Activated B cell treated with CpG ODN at 0.5 μM for 24 hours (primary cell): ENCODE results near the gene PASK. TPM values are rescaled to one million over a fixed set of nuclear protein-coding genes. Genes with fewer than 3 reads are reported as not detected.

Experiments
- ATAC-seq: fragments of 200-7000 bp; cut with Tn5 transposase; one replicate; pipeline ENCODE4 v1.10.0; 2021; ENCODE audit warnings: low read depth, mild to moderate bottlenecking, moderate library complexity
- CTCF ChIA-PET: fragments of 350-600 bp; sonication (Branson Sonifier 250); formaldehyde crosslinking; loops from one replicate; lab custom pipeline; 2021; ENCODE audit warnings: antibody characterized with exemption; lab: Charles Lee
- POLR2A ChIA-PET: fragments of 350-600 bp; sonication (Branson Sonifier 250); formaldehyde crosslinking; loops from one replicate; lab custom pipeline; 2021; ENCODE audit warnings: antibody characterized with exemption; lab: Charles Lee
- DNase-seq: peaks from one replicate; pipeline ENCODE4 v3.0.0; 2022
- H3K27ac Mint-ChIP-seq: one replicate; pipeline ENCODE4 v1.8.0; 2020; ENCODE audit warnings: mixed read lengths
- H3K27me3 Mint-ChIP-seq: one replicate; pipeline ENCODE4 v1.8.0; 2021; ENCODE audit warnings: mixed read lengths
- H3K36me3 Mint-ChIP-seq: one replicate; pipeline ENCODE4 v1.8.0; 2021; ENCODE audit warnings: low read depth, mixed read lengths
- H3K4me1 Mint-ChIP-seq: one replicate; pipeline ENCODE4 v1.8.0; 2021; ENCODE audit warnings: mixed read lengths
- H3K4me3 Mint-ChIP-seq: one replicate; pipeline ENCODE4 v1.8.0; 2020; ENCODE audit warnings: mild to moderate bottlenecking, mixed read lengths
- H3K9me3 Mint-ChIP-seq: one replicate; pipeline ENCODE4 v1.8.0; 2020; ENCODE audit warnings: mixed read lengths
- CTCF ChIP-seq: fragments of 200-600 bp; IDR thresholded peaks from one replicate; pipeline ENCODE4 v1.8.0; 2022; ENCODE audit warnings: antibody characterized with exemption, mild to moderate bottlenecking
- intact Hi-C: fragments of 100-400 bp; cut with micrococcal nuclease; formaldehyde crosslinking; loops from one replicate; pipeline ENCODE4 v1.15.1; 2024
- total RNA-seq: library from RNA; stranded (reverse); gene quantifications from 2 replicates; pipeline ENCODE4 v1.2.3, GENCODE V29; 2022

The PASK gene
- total RNA-seq, 1 donor from 2014 or later, result 150 TPM

GRCh38 chr2:241189093-241189855 is 40.0 kb upstream of the PASK start:
- no peak overlapping the region for H3K4me3 Mint-ChIP-seq
- ATAC-seq (no peak), DNase-seq (no peak)
- H3K36me3 Mint-ChIP-seq, result peaks cover 1% of the 10 kb centered on the region
- ChIA-PET CTCF (interaction anchor here (0.6 kb wide), 1 partner anchor 392 kb away, joined by 3 read pairs; no protein-coding TSS in a partner anchor), POLR2A (no interaction called here)
- no peaks in the 10 kb centered on the region for H3K9me3 Mint-ChIP-seq
- TF ChIP-seq CTCF, result no peak
- H3K27ac Mint-ChIP-seq, result no peak overlapping the region
- H3K27me3 Mint-ChIP-seq, result no peaks in the 10 kb centered on the region
- intact Hi-C loops, result no loop called here
- H3K4me1 Mint-ChIP-seq, result peaks cover 9% of the 10 kb centered on the region

GRCh38 chr2:241188361-241189092 is 39.3 kb upstream of the PASK start, which contains the start of gene ANO7:
ANO7 (plus strand) TSS chr2:241188677; CDS start chr2:241190064, 1,387 bp downstream.
- Mint-ChIP-seq H3K27ac (no peak within 1 kb of the TSS), H3K4me3 (peak within 1 kb of the TSS; percentile 53), H3K27me3 (no peaks in the 10 kb centered on the region), H3K4me1 (peaks cover 9% of the 10 kb centered on the region), H3K9me3 (no peaks in the 10 kb centered on the region), H3K36me3 (peaks cover 5% of the 10 kb centered on the region)
- ChIA-PET CTCF (interaction anchor here (0.6 kb wide), 1 partner anchor 392 kb away, joined by 3 read pairs; no protein-coding TSS in a partner anchor), POLR2A (no interaction called here)
- intact Hi-C loops, result no loop called here
- peak; percentile 69 for ATAC-seq
- DNase-seq, result no peak
- no peak for TF ChIP-seq CTCF

DNA sequence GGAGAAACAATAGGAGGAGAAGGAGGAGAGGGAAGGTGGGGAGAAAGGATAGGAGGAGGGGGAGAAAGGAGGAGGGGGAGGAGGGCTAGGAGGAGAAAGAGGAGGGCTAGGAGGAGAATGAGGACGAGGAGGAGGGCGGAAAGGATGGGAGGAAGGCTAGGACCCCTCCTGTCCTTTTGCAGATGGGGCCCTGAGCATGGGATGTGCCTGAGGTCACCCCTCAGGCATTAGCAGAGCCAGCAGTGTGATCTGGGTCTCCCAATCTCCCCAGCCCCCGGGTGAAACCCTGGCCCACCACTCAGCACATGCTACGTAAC is 38.6 kb upstream of the PASK start:
- Mint-ChIP-seq H3K27me3 (no peaks in the 10 kb centered on the region), H3K9me3 (no peaks in the 10 kb centered on the region), H3K4me3 (peak overlapping the region; percentile 53), H3K36me3 (peaks cover 9% of the 10 kb centered on the region), H3K27ac (no peak overlapping the region), H3K4me1 (peaks cover 9% of the 10 kb centered on the region)
- ATAC-seq, result no peak
- no peak for DNase-seq
- no peak for TF ChIP-seq CTCF
- POLR2A ChIA-PET, result no interaction called here
- intact Hi-C loops, result no loop called here
- CTCF ChIA-PET, result no interaction called here

DNA sequence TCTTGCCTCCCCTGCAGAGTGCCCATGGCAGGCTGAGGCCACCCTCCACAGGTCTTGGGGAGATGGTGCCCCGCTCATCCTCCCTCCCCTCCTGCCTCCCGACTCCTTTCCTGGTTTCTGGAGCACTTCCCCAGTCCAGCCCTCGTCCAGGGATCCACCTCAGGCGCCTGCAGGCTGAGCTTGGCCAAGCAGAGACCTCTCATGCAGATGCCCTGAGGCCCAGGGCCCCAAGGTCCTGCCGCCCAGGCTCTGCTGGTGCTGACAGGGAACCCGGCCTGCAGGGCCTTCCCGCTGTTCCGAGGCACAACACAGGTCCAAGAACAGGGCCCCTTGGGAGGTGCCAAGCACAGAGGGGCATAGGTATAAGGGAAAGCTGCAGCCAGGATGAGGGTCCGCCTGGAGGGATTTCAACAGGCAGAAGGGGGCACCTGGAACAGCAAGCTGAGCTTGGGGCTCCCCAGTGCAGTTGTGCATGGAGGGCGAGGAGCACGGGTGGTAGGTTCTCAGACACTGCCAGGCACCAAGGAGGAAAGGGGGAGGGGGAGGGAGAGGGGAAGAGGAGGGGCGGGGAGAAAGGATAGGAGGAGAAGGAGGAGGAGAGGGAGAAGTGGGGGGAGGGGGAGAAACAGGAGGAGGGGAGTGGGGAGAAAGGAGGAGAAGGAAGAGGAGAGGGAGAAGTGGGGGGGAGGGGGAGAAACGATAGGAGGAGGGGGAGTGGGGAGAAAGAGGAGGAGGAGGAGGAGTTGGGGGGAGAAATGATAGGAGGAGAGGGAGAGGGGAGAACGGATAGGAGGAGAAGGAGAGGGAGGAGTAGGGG is 38.0 kb upstream of the PASK start:
- TF ChIP-seq CTCF, result no peak
- no peaks in the 10 kb centered on the region for H3K27me3 Mint-ChIP-seq
- H3K36me3 Mint-ChIP-seq, result peaks cover 15% of the 10 kb centered on the region
- H3K4me3 Mint-ChIP-seq, result no peak overlapping the region
- ATAC-seq (no peak), DNase-seq (no peak)
- ChIA-PET CTCF (no interaction called here), POLR2A (no interaction called here)
- no peaks in the 10 kb centered on the region for H3K9me3 Mint-ChIP-seq
- no peak overlapping the region for H3K27ac Mint-ChIP-seq
- intact Hi-C loops, result no loop called here
- peaks cover 9% of the 10 kb centered on the region for H3K4me1 Mint-ChIP-seq
